Prostate gland (tissue), 2 donors: ENCODE data around the gene MYH3. TPM values are rescaled to one million over a fixed set of nuclear protein-coding genes. Genes with fewer than 3 reads are reported as not detected.

Experiments used
- DNase-seq: peaks from one replicate; pipeline ENCODE4 v3.0.0-alpha.2; 2019; ENCODE audit warnings: low spot score
- H3K27ac ChIP-seq, 2 donors: fragments of 200-600 bp; sonication (generic); 2 replicates each; pipeline ENCODE4 v1.5.1; 2017 to 2019
- H3K27me3 ChIP-seq: fragments of 200-600 bp; sonication (generic); replicated peaks from 2 replicates; pipeline ENCODE4 v1.5.1; 2019; ENCODE audit not compliant: insufficient read depth
- H3K36me3 ChIP-seq, 2 donors: fragments of 200-600 bp; sonication (generic); 1 replicate in 1 of 2; 2 replicates in 1 of 2; pipeline versions ENCODE4 v1.5.1 to v1.8.1; 2017 to 2019
- H3K4me1 ChIP-seq: fragments of 200-600 bp; sonication (generic); replicated peaks from 2 replicates; pipeline ENCODE4 v1.5.1; 2019
- H3K4me3 ChIP-seq, 2 donors: fragments of 200-600 bp; sonication (generic); 2 replicates each; pipeline ENCODE4 v1.5.1; 2017 to 2019
- H3K9me3 ChIP-seq: fragments of 200-600 bp; sonication (generic); 2 replicates; pipeline ENCODE4 v1.5.1; 2017
- CTCF ChIP-seq, 4 experiments: fragments of 200-600 bp in 2 of 4; fragments of 450-650 bp in 2 of 4; sonication (generic) in 2 of 4; IDR thresholded peaks; 1 replicate in 3 of 4; 2 replicates in 1 of 4; pipeline ENCODE4 v1.5.1; 2016 to 2019; ENCODE audit warnings: antibody characterized with exemption in 4 of 4, mild to moderate bottlenecking in 2 of 4, moderate library complexity in 2 of 4
- POLR2A ChIP-seq: fragments of 450-650 bp; IDR thresholded peaks from one replicate; pipeline ENCODE4 v1.6.1; 2016; ENCODE audit warnings: antibody characterized with exemption, mild to moderate bottlenecking
- POLR2AphosphoS5 ChIP-seq: sonication (generic); formaldehyde crosslinking; IDR thresholded peaks from one replicate; pipeline ENCODE4 v1.6.1; 2017; ENCODE audit warnings: antibody characterized with exemption
- whole genome bisulfite sequencing: methylation state at CpG from one replicate; pipeline ENCODE4 v1.1.5; 2018; 5-methylcytosine and 5-hydroxymethylcytosine counted together
- intact Hi-C: fragments of 100-400 bp; cut with DNase I; formaldehyde crosslinking; loops from one replicate; pipeline ENCODE4 v1.14.2; 2022
- total RNA-seq, 2 donors: library from RNA; depleted of rRNA; stranded (reverse); fragments of >200 nt; gene quantifications; one replicate each; pipeline ENCODE4 v1.1.0, GENCODE V29; 2016

Gene MYH3
- total RNA-seq = 10 to 100 TPM in 1 of 2 donors, 1 to 10 TPM in 1; 5.9 to 14.8 TPM

- H3K27me3 ChIP-seq = no peaks in the 10 kb centered on the region
- H3K27ac ChIP-seq = no peak within 1 kb of the TSS
- no peak within 1 kb of the TSS for H3K4me3 ChIP-seq
- no peaks in the 10 kb centered on the region for H3K36me3 ChIP-seq
- no peaks in the 10 kb centered on the region for H3K9me3 ChIP-seq
- WGBS = 71% methylated on average over 15 of the region's 15 CpGs
- TF ChIP-seq POLR2AphosphoS5 = no peak
- TF ChIP-seq POLR2A = no peak
- TF ChIP-seq CTCF (IDR thresholded peaks at IDR 0.05) = no peak
- intact Hi-C loops = no loop called here
- no peak for DNase-seq
- no peaks in the 10 kb centered on the region for H3K4me1 ChIP-seq
Measured at GRCh38 chr17:10657148-10657547, at the start of gene MYH3. TSS of gene MYH3 (minus strand) at chr17:10657309. CDS start at chr17:10655064, 2,245 bp downstream.

GRCh38 chr17:10705727-10706126 is 48.6 kb upstream of the MYH3 start:
- no peak for TF ChIP-seq CTCF (IDR thresholded peaks at IDR 0.05)
- TF ChIP-seq POLR2AphosphoS5 = no peak
- no peak for TF ChIP-seq POLR2A

GRCh38 chr17:10702574-10702973 is 45.5 kb upstream of the MYH3 start:
- TF ChIP-seq POLR2A (no peak), CTCF (IDR thresholded peaks at IDR 0.05) (no peak), POLR2AphosphoS5 (no peak)
- intact Hi-C loops = no loop called here
- H3K27me3 ChIP-seq = no peaks in the 10 kb centered on the region
- H3K4me3 ChIP-seq = no peak overlapping the region
- 77% methylated on average over 2 of the region's 2 CpGs for WGBS
- DNase-seq = no peak
- no peak overlapping the region for H3K27ac ChIP-seq
- H3K9me3 ChIP-seq = no peaks in the 10 kb centered on the region
- peaks cover 0 to 3% of the 10 kb centered on the region in 2 donors for H3K36me3 ChIP-seq
- H3K4me1 ChIP-seq = peaks cover 3% of the 10 kb centered on the region

More at GRCh38 chr17:10705727-10706126, 48.6 kb upstream of the MYH3 start:
- no peak overlapping the region for H3K27ac ChIP-seq
- DNase-seq = no peak
- no peaks in the 10 kb centered on the region for H3K27me3 ChIP-seq
- H3K36me3 ChIP-seq = peaks cover 0 to 3% of the 10 kb centered on the region in 2 donors
- no peaks in the 10 kb centered on the region for H3K4me1 ChIP-seq
- 91% methylated on average over 5 of the region's 5 CpGs for WGBS
- H3K4me3 ChIP-seq = no peak overlapping the region
- no peaks in the 10 kb centered on the region for H3K9me3 ChIP-seq
- intact Hi-C loops = no loop called here

GRCh38 chr17:10699856-10700255 is 42.7 kb upstream of the MYH3 start:
- H3K4me1 ChIP-seq = peaks cover 3% of the 10 kb centered on the region
- intact Hi-C loops = loop anchor here (2.0 kb wide), 1 partner anchor 31 kb away; the partner anchor contains the start of gene TMEM220
- no peaks in the 10 kb centered on the region for H3K9me3 ChIP-seq
- no peak overlapping the region for H3K4me3 ChIP-seq
- no peak for TF ChIP-seq CTCF (IDR thresholded peaks at IDR 0.05)
- no peak for TF ChIP-seq POLR2A
- no peak for TF ChIP-seq POLR2AphosphoS5
- peak overlapping the region in 1 of 2 donors; percentile 32 for H3K27ac ChIP-seq
- peaks cover 0 to 3% of the 10 kb centered on the region in 2 donors for H3K36me3 ChIP-seq
- no peak for DNase-seq
- no peaks in the 10 kb centered on the region for H3K27me3 ChIP-seq
- WGBS = 93% methylated on average over 1 of the region's 1 CpG

GRCh38 chr17:10698096-10698818 is 41.1 kb upstream of the MYH3 start:
- Histone ChIP-seq H3K9me3 (no peaks in the 10 kb centered on the region), H3K27ac (peak overlapping the region; percentile 94 to 98), H3K4me3 (peak overlapping the region; percentile 74 to 84), H3K4me1 (peaks cover 3% of the 10 kb centered on the region), H3K27me3 (no peaks in the 10 kb centered on the region), H3K36me3 (peaks cover 0 to 3% of the 10 kb centered on the region in 2 donors)
- DNase-seq = peak; percentile 51
- WGBS = 7% methylated on average over 18 of the region's 18 CpGs
- intact Hi-C loops = loop anchor here (2.0 kb wide), 1 partner anchor 33 kb away; the partner anchor contains the start of gene TMEM220
- TF ChIP-seq POLR2AphosphoS5 (peak; percentile 79), POLR2A (no peak), CTCF (IDR thresholded peaks at IDR 0.05) (no peak)
